AG10803 (cell line): ENCODE measurements around the gene SLC27A5.
A peak's percentile ranks its signal among the peaks of the same experiment; 100 is the strongest.

ENCODE experiments used
- DNase-seq: peaks from one replicate; pipeline ENCODE4 v3.0.0; 2010; ENCODE audit warnings: low read depth
- H3K4me3 ChIP-seq: 2 replicates; pipeline ENCODE4 v1.5.1; 2011; ENCODE audit warnings: mild to moderate bottlenecking, low read length, control low read depth
- TF ChIP-seq, protein P1 (sequence below): conservative IDR thresholded peaks from 2 replicates; pipeline ENCODE4 v1.5.1; 2011; ENCODE audit warnings: mild to moderate bottlenecking, low read length, control low read depth, inconsistent platforms

The SLC27A5 gene

GRCh38 chr19:58516246-58516836 is 4.5 kb upstream of the SLC27A5 start:
- TF ChIP-seq, protein P1, sequence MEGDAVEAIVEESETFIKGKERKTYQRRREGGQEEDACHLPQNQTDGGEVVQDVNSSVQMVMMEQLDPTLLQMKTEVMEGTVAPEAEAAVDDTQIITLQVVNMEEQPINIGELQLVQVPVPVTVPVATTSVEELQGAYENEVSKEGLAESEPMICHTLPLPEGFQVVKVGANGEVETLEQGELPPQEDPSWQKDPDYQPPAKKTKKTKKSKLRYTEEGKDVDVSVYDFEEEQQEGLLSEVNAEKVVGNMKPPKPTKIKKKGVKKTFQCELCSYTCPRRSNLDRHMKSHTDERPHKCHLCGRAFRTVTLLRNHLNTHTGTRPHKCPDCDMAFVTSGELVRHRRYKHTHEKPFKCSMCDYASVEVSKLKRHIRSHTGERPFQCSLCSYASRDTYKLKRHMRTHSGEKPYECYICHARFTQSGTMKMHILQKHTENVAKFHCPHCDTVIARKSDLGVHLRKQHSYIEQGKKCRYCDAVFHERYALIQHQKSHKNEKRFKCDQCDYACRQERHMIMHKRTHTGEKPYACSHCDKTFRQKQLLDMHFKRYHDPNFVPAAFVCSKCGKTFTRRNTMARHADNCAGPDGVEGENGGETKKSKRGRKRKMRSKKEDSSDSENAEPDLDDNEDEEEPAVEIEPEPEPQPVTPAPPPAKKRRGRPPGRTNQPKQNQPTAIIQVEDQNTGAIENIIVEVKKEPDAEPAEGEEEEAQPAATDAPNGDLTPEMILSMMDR = no peak

GRCh38 chr19:58515259-58515658 is 3.5 kb upstream of the SLC27A5 start:
- TF ChIP-seq, protein P1 = no peak
- no peak overlapping the region for H3K4me3 ChIP-seq
- DNase-seq = no peak

More at GRCh38 chr19:58516246-58516836, 4.5 kb upstream of the SLC27A5 start:
- no peak for DNase-seq
- H3K4me3 ChIP-seq = no peak overlapping the region

DNA sequence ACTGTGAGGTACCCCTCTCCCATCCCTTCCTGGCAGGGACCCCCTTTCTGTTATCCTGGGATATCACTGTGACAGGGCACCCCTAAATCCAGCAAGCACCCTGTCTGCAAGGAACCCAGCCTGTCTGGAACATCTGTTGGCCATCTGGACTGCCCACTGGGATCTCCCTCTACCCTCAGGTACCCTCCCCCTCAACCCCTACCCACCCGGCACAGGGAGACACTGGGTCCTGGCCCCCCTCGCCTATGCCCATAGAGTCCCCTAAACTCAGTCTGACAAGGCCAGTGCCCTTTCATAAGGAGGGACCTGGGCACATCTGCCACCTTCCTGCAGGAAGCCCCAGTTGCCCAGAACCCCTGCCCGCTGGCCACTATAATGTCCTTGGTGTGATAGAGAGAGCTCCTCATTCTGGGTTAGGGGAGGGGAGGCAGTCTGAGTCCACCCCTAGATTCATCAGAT is 2.8 kb upstream of the SLC27A5 start:
- TF ChIP-seq, protein P1 = no peak
- DNase-seq = no peak
- peak overlapping the region; percentile 56 for H3K4me3 ChIP-seq

DNA sequence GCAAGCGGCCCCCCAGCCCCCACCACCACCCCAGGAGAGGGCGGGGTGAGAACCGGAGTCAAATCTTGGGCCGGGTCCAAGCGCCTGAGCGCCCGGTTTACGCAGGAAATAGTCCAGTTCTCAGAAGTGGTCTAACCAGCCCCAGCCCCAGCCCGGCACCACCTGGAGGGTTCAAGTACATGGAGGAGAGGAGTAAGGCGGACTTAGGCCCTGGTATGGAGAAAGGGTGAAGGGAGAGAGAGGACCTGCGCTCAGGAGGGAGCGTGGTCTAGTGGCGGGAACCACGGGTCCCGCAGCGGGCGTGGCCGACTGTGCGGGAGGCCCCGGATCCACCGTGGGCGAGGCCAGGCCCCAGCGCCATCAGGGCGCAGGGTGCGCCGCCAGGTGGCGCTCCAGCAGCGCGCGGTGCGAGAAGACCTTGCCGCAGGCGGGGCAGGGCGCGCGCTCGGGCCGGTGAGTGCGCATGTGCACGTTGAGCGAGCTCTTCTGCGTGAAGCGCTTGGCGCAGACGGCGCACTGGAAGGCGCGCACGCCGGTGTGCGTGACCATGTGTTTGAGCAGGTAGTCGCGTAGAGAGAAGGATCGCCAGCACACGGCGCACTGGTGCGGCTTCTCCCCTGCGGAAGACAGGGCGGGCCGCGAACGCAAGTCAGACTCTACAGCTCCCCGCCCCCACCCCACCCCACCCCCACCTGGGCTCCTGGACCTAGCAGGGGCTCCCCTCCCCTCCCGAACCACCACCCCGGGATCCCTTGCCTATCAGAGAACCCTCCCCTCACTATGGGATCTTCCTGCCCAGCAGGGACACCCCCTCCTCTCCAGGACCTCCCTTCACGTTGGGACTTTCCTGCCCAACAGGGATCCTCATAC is 2.1 kb upstream of the SLC27A5 start:
- DNase-seq = peak; percentile 84
- H3K4me3 ChIP-seq = peak overlapping the region; percentile 56
- TF ChIP-seq, protein P1 = peak; percentile 52

DNA sequence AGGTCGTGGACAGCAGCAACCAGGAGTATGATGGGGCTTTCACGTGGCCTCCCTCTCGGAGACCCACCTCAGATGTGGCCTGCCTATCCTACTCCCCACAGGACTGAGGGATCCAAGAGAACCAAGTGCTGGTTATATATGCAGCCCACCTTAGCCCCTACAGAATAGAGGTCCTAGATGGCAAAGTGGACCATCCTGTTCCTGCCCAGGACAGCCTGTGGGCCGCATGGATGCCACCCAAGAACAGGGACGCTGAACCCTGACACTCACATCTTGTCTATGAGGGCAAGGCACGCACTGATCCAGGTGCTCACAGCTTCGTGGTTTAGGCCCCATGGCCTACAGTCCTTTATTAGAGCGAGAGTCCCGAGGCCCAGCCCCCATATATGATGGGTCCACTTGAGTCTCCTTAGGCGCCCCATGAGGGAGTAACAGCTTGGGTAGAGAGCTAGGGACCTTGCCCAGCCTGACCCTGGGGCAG is 1.5 kb upstream of the SLC27A5 start:
- TF ChIP-seq, protein P1 = no peak
- no peak for DNase-seq
- no peak overlapping the region for H3K4me3 ChIP-seq

DNA sequence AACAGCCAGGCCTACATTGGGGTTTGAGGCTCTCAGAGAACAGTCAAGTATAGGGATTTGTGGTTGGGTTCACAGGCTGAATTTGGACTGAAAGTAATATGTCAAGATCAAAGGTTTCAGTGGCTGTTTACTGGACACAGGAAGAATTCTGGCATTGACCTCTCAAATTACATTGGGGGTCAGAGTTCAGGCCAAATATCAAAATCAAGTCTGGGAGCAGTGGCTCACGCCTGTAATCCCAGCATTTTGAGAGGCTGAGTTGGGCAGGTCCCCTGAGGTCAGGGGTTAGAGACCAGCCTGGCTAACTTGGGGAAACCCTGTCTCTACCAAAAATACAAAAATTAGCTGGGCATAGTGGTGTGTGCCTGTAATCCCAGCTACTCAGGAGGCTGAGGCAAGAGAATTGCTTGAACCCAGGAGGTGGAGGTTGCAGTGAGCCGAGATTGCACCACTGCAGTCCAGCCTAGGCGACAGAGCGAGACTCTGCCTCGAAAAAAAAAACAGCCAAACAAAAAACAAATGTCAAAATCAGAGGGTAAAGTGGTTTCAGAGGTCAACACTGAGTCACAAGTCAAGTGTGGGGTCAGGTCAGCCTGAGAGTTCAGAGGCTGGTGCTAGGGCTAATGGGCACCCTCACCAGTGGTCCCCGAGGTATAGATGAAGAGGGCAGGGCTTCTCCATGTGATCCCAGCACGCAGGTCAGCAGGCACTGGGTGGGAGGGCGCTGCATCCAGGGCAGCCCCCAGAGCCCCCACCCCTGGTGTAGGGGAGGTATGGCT is 1.5 kb downstream of the SLC27A5 start:
- TF ChIP-seq, protein P1 = no peak
- no peak for DNase-seq
- no peak overlapping the region for H3K4me3 ChIP-seq
